OCI-LY1 (cell line): ENCODE data around the gene RABGAP1L.

Experiments used
- EZH2 ChIP-seq: fragments of 200-600 bp; sonication (generic), shearing (Covaris generic); IDR thresholded peaks from 2 replicates; pipeline ENCODE4 v1.8.0; 2017; ENCODE audit warnings: borderline replicate concordance, mixed run types, mild to moderate bottlenecking, antibody characterized with exemption, low read length, moderate library complexity, mixed read lengths
- TF ChIP-seq, protein P1 (sequence below): fragments of 200-600 bp; sonication (generic), shearing (Covaris generic); IDR thresholded peaks from 2 replicates; pipeline ENCODE4 v1.5.1; 2017; ENCODE audit warnings: mild to moderate bottlenecking, antibody characterized with exemption, low read length, moderate library complexity, mixed read lengths

DNA sequence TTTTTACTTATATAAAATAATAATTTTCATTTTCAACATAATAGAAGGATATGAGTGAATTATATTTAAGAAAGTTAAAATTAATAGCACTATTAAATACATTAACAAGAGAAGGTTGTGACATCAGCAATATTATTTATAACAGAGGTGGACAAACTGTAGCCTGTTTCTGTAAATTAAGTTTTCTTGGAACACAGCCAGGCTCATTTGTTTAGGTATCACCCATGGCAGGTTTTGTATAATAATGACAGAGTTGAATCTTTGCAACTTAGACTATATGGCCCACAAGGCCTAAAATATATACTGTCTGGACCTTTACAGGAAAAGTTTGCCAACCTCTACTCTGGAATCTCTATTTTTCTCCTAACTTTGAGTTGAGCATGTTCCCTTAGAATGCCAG lies 797.7 kb downstream of the RABGAP1L start:
- TF ChIP-seq, protein P1, sequence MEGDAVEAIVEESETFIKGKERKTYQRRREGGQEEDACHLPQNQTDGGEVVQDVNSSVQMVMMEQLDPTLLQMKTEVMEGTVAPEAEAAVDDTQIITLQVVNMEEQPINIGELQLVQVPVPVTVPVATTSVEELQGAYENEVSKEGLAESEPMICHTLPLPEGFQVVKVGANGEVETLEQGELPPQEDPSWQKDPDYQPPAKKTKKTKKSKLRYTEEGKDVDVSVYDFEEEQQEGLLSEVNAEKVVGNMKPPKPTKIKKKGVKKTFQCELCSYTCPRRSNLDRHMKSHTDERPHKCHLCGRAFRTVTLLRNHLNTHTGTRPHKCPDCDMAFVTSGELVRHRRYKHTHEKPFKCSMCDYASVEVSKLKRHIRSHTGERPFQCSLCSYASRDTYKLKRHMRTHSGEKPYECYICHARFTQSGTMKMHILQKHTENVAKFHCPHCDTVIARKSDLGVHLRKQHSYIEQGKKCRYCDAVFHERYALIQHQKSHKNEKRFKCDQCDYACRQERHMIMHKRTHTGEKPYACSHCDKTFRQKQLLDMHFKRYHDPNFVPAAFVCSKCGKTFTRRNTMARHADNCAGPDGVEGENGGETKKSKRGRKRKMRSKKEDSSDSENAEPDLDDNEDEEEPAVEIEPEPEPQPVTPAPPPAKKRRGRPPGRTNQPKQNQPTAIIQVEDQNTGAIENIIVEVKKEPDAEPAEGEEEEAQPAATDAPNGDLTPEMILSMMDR: no peak
- TF ChIP-seq EZH2: no peak
